DND-41 (cell line): ENCODE measurements around the gene SERPINI2.

ENCODE experiments used
- CTCF ChIP-seq: IDR thresholded peaks from 2 replicates; pipeline ENCODE4 v1.5.1; 2012; ENCODE audit warnings: borderline replicate concordance, low read length, moderate library complexity, mild to moderate bottlenecking; ENCODE audit not compliant: poor library complexity, severe bottlenecking; ENCODE audit errors: extremely low read depth
- EZH2 ChIP-seq: IDR thresholded peaks from 3 replicates; pipeline ENCODE4 v1.6.1; 2012; ENCODE audit warnings: borderline replicate concordance, low read depth, mild to moderate bottlenecking, moderate library complexity, low read length, inconsistent platforms; ENCODE audit not compliant: severe bottlenecking

GRCh38 chr3:167466966-167467365, 6.9 kb downstream of the SERPINI2 start:
- TF ChIP-seq CTCF (no peak), EZH2 (no peak)
